GM12891 (cell line): ENCODE results near the gene STAB2.
A peak's percentile ranks its signal among the peaks of the same experiment; 100 is the strongest.

Experiments
- DNase-seq: peaks from one replicate; pipeline ENCODE4 v3.0.0; 2011; ENCODE audit warnings: low spot score; ENCODE audit not compliant: insufficient read length
- FAIRE-seq: peaks from 2 replicates; lab custom pipeline; 2011; peaks lifted over from hg19 to GRCh38; lab: Jason Lieb, UNC
- PAX5 ChIP-seq: IDR thresholded peaks from 2 replicates; pipeline ENCODE4 v1.6.1; 2011; ENCODE audit warnings: low read length, moderate library complexity, mild to moderate bottlenecking; ENCODE audit not compliant: insufficient read depth, severe bottlenecking
- POLR2A ChIP-seq: IDR thresholded peaks from 2 replicates; pipeline ENCODE4 v1.6.1; 2011; ENCODE audit warnings: low read depth, low read length, control low read depth
- POLR2AphosphoS5 ChIP-seq: IDR thresholded peaks from 2 replicates; pipeline ENCODE4 v1.6.1; 2011; ENCODE audit warnings: low read depth, low read length, control low read depth
- POU2F2 ChIP-seq: IDR thresholded peaks from 2 replicates; pipeline ENCODE4 v1.6.1; 2011; ENCODE audit warnings: low read depth, mild to moderate bottlenecking, control low read depth, low read length, moderate library complexity
- SPI1 ChIP-seq: IDR thresholded peaks from 2 replicates; pipeline ENCODE4 v1.6.1; 2011; ENCODE audit warnings: low read depth, low read length, control low read depth
- TAF1 ChIP-seq: IDR thresholded peaks from 2 replicates; pipeline ENCODE4 v1.6.1; 2011; ENCODE audit warnings: low read depth, low read length, control low read depth

The STAB2 gene

GRCh38 chr12:103588680-103589079, 1.6 kb downstream of the STAB2 start:
- TF ChIP-seq TAF1 (no peak), PAX5 (no peak), POLR2A (no peak), POU2F2 (no peak), POLR2AphosphoS5 (no peak)
- DNase-seq (no peak), FAIRE-seq (no peak)

DNA sequence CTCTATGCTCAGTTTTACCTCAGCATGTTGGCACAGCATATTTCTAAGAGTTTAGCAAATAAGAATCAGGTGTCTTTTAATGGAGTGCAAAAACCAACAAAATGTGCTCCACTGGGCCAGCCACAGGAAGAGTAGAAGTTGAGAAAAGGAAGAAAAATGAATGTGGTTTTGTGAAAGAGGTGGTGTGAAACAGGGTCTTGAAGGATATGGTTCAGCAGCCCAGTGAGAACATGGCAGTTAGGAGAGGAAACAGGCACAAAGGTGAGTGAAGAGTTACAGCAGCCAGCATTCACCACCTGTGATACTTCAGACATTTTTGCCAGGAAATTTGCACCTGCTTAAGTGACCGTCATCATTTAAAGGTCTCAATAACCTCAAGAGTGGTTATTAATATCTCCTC, 2.4 kb downstream of the STAB2 start:
- DNase-seq (no peak), FAIRE-seq (peak; percentile 92)
- TF ChIP-seq POLR2A (no peak), TAF1 (no peak), POLR2AphosphoS5 (no peak), POU2F2 (no peak), SPI1 (no peak), PAX5 (no peak)

DNA sequence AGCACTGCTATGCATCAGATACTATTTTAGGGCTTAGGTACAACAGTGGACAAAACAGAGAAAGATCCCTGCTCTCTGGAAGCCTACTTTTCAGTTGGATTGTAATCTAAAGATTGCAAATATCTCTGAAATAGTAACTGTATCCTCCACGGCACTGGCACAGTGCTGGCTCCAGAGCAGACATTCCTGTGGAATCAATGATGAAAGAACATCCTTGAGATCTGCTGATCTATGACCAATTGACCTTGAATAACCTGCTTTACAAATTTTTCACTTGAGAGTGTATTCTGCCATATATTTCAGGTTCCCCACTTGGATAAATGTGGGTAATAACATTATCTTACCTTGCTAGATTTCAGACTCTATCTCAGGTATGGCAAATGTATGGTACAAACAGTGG, 3.2 kb downstream of the STAB2 start:
- DNase-seq = no peak
- FAIRE-seq = no peak

DNA sequence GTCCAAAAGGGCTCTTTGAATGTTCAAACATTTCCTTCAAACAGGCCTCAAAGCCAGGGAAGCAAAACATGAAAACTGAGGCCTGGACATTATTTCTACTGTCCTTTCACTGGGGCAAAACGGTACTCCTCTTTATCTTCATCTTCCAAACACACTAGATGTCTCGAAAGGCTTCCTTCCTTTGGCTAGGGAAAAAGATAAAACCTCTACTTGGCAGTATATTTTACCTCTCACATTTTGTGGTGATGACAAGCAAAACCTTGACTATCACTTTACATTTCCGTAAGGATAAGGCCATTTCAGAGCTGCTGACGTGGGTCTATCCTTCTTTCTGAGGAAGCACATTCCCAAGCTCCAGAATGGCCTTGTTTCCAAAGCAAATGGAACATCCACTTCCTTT, 9.9 kb downstream of the STAB2 start:
- no peak for DNase-seq
- TF ChIP-seq POU2F2 (no peak), POLR2AphosphoS5 (no peak), PAX5 (no peak), POLR2A (no peak), TAF1 (no peak), SPI1 (no peak)
- FAIRE-seq = no peak

More for the DNA sequence above, 3.2 kb downstream of the STAB2 start:
- TF ChIP-seq TAF1 (no peak), SPI1 (no peak), POLR2A (no peak), POU2F2 (no peak), PAX5 (no peak), POLR2AphosphoS5 (no peak)

GRCh38 chr12:103599274-103599673, 12.2 kb downstream of the STAB2 start:
- TF ChIP-seq POLR2A = no peak
- no peak for TF ChIP-seq PAX5
- TF ChIP-seq SPI1 = no peak
- no peak for TF ChIP-seq TAF1
- TF ChIP-seq POLR2AphosphoS5 = no peak
- no peak for TF ChIP-seq POU2F2
- no peak for FAIRE-seq
- DNase-seq = no peak

GRCh38 chr12:103600967-103601728, 14.1 kb downstream of the STAB2 start:
- TF ChIP-seq POU2F2 (no peak), PAX5 (no peak), POLR2AphosphoS5 (no peak), TAF1 (no peak), SPI1 (no peak), POLR2A (no peak)
- no peak for DNase-seq
- no peak for FAIRE-seq

- FAIRE-seq = no peak
- no peak for DNase-seq
- no peak for TF ChIP-seq PAX5
- no peak for TF ChIP-seq POLR2A
- no peak for TF ChIP-seq POLR2AphosphoS5
- no peak for TF ChIP-seq SPI1
- no peak for TF ChIP-seq POU2F2
- no peak for TF ChIP-seq TAF1
These were observed 33.3 kb downstream of the STAB2 start for GRCh38 chr12:103620395-103620794.

DNA sequence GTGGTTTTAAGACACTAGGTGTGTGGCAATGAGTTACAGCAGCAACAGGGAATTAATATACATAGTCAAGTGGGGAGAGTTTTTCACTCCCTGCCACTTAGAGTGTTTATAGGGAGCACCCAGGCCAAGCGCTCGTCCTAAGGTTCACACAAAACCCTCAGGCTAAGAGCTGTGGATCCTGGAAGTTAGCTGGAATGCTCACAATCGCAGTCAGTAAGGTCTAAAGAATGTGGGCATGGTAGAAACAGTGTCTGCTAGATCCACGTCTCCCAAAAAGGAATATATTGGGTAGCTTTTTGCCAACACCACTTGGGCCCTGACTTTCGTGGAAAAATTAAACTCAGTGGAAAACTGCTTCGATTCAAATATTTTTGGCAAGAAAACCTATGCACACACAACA, 36.6 kb downstream of the STAB2 start:
- TF ChIP-seq POU2F2 = no peak
- no peak for TF ChIP-seq TAF1
- TF ChIP-seq SPI1 = no peak
- no peak for TF ChIP-seq POLR2AphosphoS5
- no peak for TF ChIP-seq POLR2A
- TF ChIP-seq PAX5 = no peak
- no peak for DNase-seq
- no peak for FAIRE-seq

DNA sequence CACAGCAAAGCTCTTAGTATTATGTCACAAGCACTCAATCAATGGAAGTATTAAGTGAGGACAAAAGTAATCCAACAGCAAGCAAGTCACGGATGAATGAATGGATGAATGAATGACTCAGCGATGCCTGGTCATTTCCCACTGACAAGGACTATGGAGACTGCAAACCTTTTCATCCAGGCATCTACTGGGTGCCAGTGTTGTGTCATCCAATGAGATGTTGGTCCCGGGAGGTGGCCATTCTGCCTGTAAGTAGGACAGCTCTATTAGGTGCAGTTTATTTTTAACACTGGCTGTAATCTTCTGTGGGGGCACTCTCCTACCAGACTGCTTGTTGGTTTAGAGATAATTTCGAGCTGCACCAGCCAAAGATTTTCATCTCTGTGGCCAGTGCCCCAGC, 39.4 kb downstream of the STAB2 start:
- no peak for DNase-seq
- no peak for TF ChIP-seq PAX5
- TF ChIP-seq SPI1 = no peak
- TF ChIP-seq POU2F2 = no peak
- TF ChIP-seq TAF1 = no peak
- FAIRE-seq = no peak
